GM21723 (cell line): ENCODE results near the gene FIBCD1.

Experiments
- ATAC-seq: cut with Tn5 transposase; IDR thresholded peaks from one replicate; pipeline ENCODE4 v1.9.1; 2021; ENCODE audit warnings: mild to moderate bottlenecking, moderate library complexity; ENCODE audit not compliant: unreplicated experiment

The FIBCD1 gene

GRCh38 chr9:130938652-130939404 is at the start of gene FIBCD1:
FIBCD1 (minus strand) TSS chr9:130939247; CDS start chr9:130938607, 640 bp downstream.
- no peak for ATAC-seq

- no peak for ATAC-seq
These were observed 49.3 kb upstream of the FIBCD1 start for GRCh38 chr9:130988400-130988747.

- ATAC-seq, result no peak
These were observed 48.8 kb upstream of the FIBCD1 start for GRCh38 chr9:130987738-130988399.

GRCh38 chr9:130987054-130987453 is 48.0 kb upstream of the FIBCD1 start:
- no peak for ATAC-seq

- ATAC-seq, result no peak
These were observed 47.4 kb upstream of the FIBCD1 start for GRCh38 chr9:130986356-130986965.

GRCh38 chr9:130985606-130986162 is 46.6 kb upstream of the FIBCD1 start:
- ATAC-seq, result no peak

- ATAC-seq, result no peak
These were observed 46.0 kb upstream of the FIBCD1 start for GRCh38 chr9:130985029-130985428.

GRCh38 chr9:130984521-130984920 is 45.5 kb upstream of the FIBCD1 start:
- no peak for ATAC-seq

- no peak for ATAC-seq
These were observed 44.9 kb upstream of the FIBCD1 start for GRCh38 chr9:130983970-130984369.

- ATAC-seq, result no peak
These were observed 44.3 kb upstream of the FIBCD1 start for GRCh38 chr9:130983359-130983670.

GRCh38 chr9:130982636-130983358 is 43.8 kb upstream of the FIBCD1 start:
- no peak for ATAC-seq

GRCh38 chr9:130981756-130982137 is 42.7 kb upstream of the FIBCD1 start:
- no peak for ATAC-seq

GRCh38 chr9:130981002-130981755 is 42.1 kb upstream of the FIBCD1 start:
- ATAC-seq, result no peak

GRCh38 chr9:130980526-130980925 is 41.5 kb upstream of the FIBCD1 start:
- ATAC-seq, result no peak

GRCh38 chr9:130979591-130980385 is 40.7 kb upstream of the FIBCD1 start:
- no peak for ATAC-seq

GRCh38 chr9:130977811-130978221 is 38.8 kb upstream of the FIBCD1 start:
- no peak for ATAC-seq

- no peak for ATAC-seq
These were observed 37.1 kb upstream of the FIBCD1 start for GRCh38 chr9:130975932-130976841.

GRCh38 chr9:130975156-130975555 is 36.1 kb upstream of the FIBCD1 start:
- no peak for ATAC-seq

- ATAC-seq, result no peak
These were observed 35.6 kb upstream of the FIBCD1 start for GRCh38 chr9:130974697-130975096.
